GM18511 (cell line): ENCODE measurements around the gene SEC14L2.
"Not testable (repeated sequence)": the region's sequence is repeated elsewhere in the genome, so short reads cannot be mapped to it uniquely, and the experiment has no call there.

Experiments
- ATAC-seq: cut with Tn5 transposase; IDR thresholded peaks from one replicate; pipeline ENCODE4 v1.9.1; 2021; ENCODE audit warnings: mild to moderate bottlenecking, moderate library complexity; ENCODE audit not compliant: unreplicated experiment

The SEC14L2 gene

GRCh38 chr22:30447656-30448055 is 50.8 kb downstream of the SEC14L2 start:
- no peak for ATAC-seq

GRCh38 chr22:30451488-30451887 is 54.7 kb downstream of the SEC14L2 start:
- ATAC-seq, result not testable (repeated sequence)

- no peak for ATAC-seq
Measured at GRCh38 chr22:30452861-30453260, 56.0 kb downstream of the SEC14L2 start.

- no peak for ATAC-seq
Measured at GRCh38 chr22:30453731-30454510, 57.1 kb downstream of the SEC14L2 start.

GRCh38 chr22:30455075-30455840 is 58.4 kb downstream of the SEC14L2 start:
- ATAC-seq, result no peak

- ATAC-seq, result no peak
Measured at GRCh38 chr22:30457981-30458380, 61.2 kb downstream of the SEC14L2 start.

- no peak for ATAC-seq
Measured at GRCh38 chr22:30459181-30460052, 62.6 kb downstream of the SEC14L2 start.

GRCh38 chr22:30460147-30460546 is 63.3 kb downstream of the SEC14L2 start:
- no peak for ATAC-seq

- ATAC-seq, result not testable (repeated sequence)
Measured at GRCh38 chr22:30460555-30460954, 63.7 kb downstream of the SEC14L2 start.

GRCh38 chr22:30469165-30469564 is 72.3 kb downstream of the SEC14L2 start:
- no peak for ATAC-seq

- no peak for ATAC-seq
Measured at GRCh38 chr22:30470655-30471054, 73.8 kb downstream of the SEC14L2 start.

- ATAC-seq, result no peak
Measured at GRCh38 chr22:30471616-30472318, 74.9 kb downstream of the SEC14L2 start, which contains the start of gene SEC14L3. Gene SEC14L3 (minus strand): TSS chr22:30472017. CDS start chr22:30471958, 59 bp downstream.

- ATAC-seq, result no peak
Measured at GRCh38 chr22:30472994-30473720, 76.3 kb downstream of the SEC14L2 start.

GRCh38 chr22:30474121-30474520 is 77.3 kb downstream of the SEC14L2 start:
- no peak for ATAC-seq
